ENCODE data around the gene ADPRH.
A peak's percentile ranks its signal among the peaks of the same experiment; 100 is the strongest.

ADPRH gene

DNA sequence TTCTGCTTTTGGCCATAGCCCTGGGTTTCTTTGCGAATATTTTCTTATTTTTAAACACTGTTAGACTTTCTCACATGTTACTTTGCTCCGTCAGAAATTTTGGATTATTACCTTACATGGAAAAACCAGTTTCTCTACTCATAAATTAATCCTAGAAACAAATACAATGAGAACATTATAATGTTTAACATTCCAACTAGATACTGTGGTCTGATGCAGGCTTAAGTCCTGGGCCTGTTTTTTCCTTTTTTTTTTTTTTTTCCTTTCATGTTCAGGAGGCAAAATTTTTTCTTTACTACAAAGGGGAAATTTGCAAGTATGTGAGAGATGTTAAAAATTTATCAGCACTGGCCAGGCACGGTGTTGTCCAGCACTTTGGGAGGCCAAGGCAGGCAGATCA is 52.2 kb downstream of the ADPRH start:
- ATAC-seq = no peak

DNA sequence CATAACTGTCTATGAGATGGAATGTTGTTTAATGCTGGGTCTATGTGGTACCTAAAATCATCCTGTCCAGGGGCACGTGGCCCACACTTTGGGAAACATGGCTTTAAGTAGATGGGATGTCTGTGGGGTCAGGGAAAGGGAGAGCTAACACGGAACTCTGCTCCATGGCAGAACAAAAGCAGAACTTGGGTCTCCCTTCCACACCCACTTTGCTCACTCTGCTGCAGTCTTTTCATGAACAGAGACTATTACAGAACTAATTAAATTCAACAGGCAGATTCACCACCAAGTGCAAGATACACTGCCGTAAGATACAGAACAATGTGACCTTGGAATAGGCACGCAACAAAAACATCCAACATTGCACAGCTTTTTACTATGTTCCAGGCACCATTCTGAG is 52.9 kb downstream of the ADPRH start:
- no peak for ATAC-seq

DNA sequence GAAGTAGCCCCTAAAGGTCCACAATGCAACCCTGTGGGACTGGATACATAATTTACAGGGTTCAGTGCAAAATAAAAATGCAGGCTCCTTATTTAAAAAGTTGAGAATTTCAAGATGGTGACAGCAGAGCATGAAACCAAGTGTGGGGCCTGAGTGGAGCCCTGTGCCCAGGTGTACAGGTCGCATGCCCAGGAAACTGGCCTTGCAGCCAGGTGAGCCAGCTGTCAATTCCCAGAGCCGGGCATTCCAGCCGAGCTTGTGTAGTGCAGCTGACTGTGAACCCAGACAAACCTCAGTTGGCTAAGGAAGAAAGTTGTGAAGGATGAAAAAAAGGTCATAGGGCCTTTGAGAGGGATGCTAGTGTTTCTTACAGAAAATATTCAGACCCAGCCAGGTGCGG is 53.5 kb downstream of the ADPRH start:
- ATAC-seq = no peak

DNA sequence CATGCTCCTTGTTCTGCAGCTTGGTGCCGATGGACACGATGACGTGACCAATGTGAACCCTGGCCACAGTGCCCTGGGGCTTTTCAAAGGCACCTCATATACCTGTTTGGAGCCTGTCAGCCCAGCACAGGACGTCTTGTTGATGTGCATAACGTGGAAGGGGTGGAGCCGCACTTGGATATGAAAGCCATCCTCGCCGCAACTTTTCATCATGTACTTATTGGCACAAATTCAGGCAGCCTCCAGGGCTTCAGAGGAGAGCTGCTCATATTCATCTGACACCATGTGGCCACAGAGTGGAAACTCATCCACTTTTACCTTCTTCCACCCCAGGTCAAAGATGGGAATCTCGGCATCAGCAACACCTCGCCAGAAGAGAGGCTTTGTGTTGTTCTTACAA is 56.4 kb downstream of the ADPRH start:
- no peak for ATAC-seq

DNA sequence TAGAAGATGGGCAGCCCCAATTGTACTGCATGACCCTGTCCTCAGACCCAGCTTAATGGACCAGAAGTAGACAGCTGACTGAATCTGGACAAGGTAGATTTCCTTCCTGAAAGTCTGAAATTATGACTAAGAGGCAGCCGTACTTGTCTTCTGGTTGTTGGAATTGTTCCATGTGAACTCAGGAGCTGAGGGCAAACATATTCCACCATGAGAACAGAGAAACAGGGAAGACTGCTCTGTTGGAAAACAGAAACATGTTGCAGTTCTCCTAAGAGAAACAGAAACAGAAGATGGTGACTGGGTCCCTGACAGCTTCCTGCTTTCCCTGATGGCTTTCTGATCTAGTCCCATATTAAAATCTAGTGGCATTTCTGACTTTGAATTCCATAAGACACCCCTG is 57.0 kb downstream of the ADPRH start:
- ATAC-seq = no peak

DNA sequence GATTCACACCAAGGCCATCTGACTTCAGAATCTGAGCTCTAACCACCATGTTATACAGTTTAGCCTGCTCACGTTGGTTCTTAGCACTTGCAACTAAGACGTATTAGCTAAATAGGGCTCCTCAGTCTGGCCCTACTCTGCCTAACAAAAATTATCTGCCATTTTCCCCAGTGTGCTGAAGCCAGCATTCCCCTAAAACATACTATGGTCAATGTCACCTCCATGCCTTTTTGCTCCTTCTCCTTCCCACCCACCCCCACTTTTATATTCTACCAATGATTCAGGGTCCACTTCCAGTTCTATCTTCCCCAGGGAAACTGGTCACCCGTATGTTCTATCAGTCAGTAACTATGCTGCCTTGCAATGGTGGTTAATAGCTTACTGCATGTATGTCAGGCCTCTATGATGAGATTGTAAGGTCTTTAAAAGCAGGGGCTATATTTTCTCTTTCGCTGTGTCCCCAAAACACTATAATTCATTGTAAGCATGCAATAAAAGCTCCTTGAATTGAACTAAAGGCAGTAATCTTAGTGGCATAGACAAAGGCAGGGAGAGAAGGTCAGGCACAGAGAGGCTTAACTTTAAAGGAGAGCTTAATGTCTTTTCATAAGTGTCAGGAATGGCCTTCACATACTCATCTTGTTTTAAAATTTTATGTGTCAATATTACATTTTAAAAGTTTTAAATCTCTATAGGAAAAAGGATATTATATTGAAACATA is 57.8 kb downstream of the ADPRH start:
- ATAC-seq = no peak

DNA sequence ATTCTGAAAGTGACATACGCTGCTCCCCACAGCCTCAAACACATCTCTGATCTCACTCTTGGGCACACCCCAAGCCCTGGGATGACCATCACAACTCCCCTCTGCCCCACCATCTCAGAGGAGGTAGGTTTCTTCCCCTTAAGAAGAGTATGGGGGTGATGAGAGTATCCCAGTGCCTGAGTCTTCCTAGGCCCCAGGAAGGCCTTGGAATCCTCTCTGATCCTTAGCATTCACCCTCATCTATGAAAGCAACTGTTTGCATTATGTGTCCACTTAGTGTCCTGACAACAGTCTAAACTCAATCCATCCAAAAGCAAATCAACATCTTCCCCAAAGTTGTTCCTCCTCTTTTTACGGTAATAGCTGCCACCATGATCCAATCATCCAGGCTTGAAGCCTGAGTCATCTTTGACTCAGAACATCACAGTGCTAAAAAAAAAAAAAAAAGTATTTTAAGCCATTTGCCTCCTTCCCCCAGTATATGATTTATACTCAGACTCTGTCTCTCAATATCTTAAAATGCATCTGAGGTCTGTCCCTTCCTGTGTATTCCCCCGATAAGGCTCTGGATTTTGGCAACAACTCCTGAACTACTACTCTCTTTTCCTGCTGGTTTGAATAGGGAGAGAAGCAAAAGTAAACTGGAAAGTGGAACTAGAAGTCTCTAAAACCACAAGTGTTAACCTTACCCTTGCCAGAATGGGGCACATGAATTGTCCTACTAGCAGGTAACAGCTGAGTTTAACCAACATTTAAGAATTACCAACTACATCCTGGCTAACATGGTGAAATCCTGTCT is 58.6 kb downstream of the ADPRH start:
- ATAC-seq = peak; percentile 18 to 28

All from activated CD4-positive, CD25-positive, alpha-beta regulatory T cell treated with anti-CD3 and anti-CD28 coated beads, Interleukin-2, amount 50 U/mL, for 24 hours (primary cell).